ENCODE results near the gene RIF1.

RIF1 gene

DNA sequence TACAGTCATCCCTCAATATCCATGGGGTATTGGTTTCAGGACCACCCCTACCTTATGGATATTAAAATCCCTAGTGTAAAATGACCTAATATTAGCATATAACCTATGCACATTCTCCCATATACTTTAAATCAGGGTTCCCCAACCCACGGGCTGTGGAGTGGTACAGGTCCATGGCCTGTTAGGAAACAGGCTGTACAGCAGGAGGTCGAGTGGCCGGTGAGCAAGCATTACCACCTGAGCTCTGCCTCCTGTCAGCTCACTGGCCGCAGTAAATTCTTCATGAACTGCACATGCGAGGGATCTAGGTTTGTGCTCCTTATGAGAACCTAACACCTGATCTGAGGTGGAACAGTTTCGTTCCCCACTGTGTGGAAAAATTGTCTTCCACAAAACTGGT, 73.8 kb downstream of the RIF1 start:
- TF ChIP-seq, protein P1, sequence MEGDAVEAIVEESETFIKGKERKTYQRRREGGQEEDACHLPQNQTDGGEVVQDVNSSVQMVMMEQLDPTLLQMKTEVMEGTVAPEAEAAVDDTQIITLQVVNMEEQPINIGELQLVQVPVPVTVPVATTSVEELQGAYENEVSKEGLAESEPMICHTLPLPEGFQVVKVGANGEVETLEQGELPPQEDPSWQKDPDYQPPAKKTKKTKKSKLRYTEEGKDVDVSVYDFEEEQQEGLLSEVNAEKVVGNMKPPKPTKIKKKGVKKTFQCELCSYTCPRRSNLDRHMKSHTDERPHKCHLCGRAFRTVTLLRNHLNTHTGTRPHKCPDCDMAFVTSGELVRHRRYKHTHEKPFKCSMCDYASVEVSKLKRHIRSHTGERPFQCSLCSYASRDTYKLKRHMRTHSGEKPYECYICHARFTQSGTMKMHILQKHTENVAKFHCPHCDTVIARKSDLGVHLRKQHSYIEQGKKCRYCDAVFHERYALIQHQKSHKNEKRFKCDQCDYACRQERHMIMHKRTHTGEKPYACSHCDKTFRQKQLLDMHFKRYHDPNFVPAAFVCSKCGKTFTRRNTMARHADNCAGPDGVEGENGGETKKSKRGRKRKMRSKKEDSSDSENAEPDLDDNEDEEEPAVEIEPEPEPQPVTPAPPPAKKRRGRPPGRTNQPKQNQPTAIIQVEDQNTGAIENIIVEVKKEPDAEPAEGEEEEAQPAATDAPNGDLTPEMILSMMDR (IDR thresholded peaks at IDR 0.05; ENCODE audit: extremely low read depth, missing control alignments): no peak
- no peak for DNase-seq (ENCODE audit: low spot score)

DNA sequence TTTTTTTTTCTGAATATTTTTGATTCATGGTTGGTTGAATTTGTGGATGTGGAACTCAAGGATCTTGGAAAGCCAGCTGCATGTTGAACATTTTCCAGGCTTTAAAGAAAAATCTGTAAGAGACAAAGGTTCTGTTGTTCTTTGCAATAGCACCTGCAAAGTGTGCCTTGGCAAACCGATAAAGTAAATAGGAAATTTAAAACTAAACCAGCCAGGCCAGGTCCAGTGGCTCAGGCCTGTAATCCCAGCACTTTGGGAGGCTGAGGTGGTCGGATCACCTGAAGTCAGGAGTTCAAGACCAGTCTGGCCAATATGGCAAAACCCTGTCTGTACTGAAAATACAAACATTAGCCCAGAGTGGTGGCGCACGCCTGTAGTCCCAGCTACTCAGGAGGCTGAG, 74.4 kb downstream of the RIF1 start:
- TF ChIP-seq, protein P1 (IDR thresholded peaks at IDR 0.05; ENCODE audit: extremely low read depth, missing control alignments): no peak
- no peak for DNase-seq (ENCODE audit: low spot score)

DNA sequence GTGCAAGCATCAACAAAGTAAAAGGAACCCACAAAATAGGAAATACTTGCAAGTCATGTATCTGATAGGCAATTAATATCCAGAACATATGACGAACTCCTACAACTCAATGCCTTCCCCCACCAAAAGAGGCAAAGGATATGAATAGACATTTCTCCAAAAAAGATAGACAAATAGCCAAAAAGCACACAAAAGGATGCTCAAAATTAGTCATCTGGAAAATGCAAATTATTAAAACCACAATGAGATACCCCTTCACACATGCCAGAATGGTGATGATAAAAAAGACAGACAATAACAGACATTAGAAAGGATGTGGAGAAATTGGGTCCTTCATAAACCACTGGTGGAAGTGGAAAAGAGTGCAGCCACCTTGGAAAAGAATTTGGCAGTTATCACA, 76.4 kb downstream of the RIF1 start:
- TF ChIP-seq, protein P1 (IDR thresholded peaks at IDR 0.05; ENCODE audit: extremely low read depth, missing control alignments): no peak
- DNase-seq (ENCODE audit: low spot score): no peak

DNA sequence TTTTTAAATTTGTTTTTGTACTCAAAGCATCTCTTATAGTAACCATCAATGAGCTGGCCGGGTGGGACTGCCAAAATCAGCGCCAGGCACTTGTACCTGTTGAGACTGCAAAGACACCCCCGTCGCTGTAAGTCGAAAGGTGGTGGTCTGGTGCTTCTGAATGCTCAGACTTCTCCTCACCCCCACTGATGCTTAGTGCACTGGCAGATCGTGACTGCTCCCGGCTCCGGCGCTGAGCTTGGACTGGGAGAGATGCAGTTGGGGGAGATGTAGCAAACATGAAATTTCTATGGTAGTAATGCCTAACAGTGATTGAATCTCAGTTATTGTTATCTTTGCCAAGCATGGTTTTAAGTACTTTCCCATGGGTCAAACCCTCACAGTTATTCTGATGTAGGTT, 80.6 kb downstream of the RIF1 start:
- TF ChIP-seq, protein P1 (IDR thresholded peaks at IDR 0.05; ENCODE audit: extremely low read depth, missing control alignments): no peak
- DNase-seq (ENCODE audit: low spot score): no peak

DNA sequence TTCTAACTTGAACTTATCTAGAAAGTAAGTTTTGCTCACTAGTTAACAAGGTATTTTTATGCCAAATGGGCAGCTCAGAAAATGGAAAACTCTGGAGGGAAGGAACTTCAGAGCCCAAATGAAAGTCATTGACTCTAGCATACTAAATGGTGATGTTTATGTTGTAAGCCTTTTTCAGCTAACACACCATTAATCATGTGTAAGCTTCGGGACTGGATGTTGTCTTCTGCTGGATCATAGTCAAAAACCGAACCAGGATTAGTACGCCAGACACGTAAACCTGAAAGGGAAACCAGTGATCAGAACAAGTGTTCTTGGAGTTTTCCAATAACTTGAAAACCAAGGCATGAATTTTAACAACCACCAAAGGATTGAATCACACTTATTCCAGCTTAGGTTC, 81.8 kb downstream of the RIF1 start:
- TF ChIP-seq, protein P1 (IDR thresholded peaks at IDR 0.05; ENCODE audit: extremely low read depth, missing control alignments): no peak

DNA sequence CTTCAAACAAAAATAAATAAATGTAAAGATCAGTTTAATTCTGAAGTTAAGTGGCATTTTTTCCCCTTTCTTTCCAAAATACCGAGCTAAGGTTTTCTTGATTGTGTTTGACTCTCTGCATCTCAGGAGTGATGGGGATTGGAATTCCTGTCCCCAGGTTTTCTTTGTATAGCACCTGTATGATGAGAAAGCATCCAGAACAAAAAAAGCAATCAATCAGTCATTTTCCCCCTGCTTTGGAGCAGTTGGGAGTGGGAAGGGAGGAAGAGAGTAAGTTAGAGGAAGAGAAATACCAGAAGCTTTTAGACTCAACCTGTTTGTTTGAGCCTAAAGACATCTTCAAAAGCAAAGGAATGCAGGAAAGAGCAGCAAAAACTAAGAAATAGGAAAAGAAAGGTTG, 88.5 kb downstream of the RIF1 start:
- no peak for DNase-seq (ENCODE audit: low spot score)
- TF ChIP-seq, protein P1 (IDR thresholded peaks at IDR 0.05; ENCODE audit: extremely low read depth, missing control alignments): no peak

More for the DNA sequence above, 81.8 kb downstream of the RIF1 start:
- DNase-seq (ENCODE audit: low spot score): no peak

DNA sequence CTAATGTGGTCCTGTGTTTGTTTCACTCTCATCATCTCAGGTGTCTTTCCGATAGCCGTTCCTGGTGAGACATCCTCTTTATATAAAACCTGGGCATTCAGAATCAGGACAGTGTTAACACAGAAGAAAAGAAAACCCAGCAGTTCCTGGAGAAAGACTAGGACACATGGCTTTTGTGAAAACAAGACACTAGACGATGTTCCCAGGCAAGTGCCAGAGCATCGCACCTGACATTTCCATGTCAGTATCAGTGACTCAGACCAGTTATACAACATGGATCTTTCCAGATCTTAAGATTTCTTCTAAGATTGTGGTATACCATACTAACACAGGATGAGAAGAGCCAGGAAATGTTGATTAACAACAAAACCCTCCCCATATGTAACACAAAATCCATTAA, 96.5 kb downstream of the RIF1 start:
- TF ChIP-seq, protein P1 (IDR thresholded peaks at IDR 0.05; ENCODE audit: extremely low read depth, missing control alignments): no peak
- no peak for DNase-seq (ENCODE audit: low spot score)

All from GM20000 (cell line).